Ishikawa (cell line): ENCODE measurements around the gene SYMPK.

Experiments used
- NFIC ChIP-seq: IDR thresholded peaks from 2 replicates; pipeline ENCODE4 v1.6.1; 2012
- TF ChIP-seq, protein P1 (sequence below): IDR thresholded peaks from 2 replicates; pipeline ENCODE4 v1.6.1; 2012

DNA sequence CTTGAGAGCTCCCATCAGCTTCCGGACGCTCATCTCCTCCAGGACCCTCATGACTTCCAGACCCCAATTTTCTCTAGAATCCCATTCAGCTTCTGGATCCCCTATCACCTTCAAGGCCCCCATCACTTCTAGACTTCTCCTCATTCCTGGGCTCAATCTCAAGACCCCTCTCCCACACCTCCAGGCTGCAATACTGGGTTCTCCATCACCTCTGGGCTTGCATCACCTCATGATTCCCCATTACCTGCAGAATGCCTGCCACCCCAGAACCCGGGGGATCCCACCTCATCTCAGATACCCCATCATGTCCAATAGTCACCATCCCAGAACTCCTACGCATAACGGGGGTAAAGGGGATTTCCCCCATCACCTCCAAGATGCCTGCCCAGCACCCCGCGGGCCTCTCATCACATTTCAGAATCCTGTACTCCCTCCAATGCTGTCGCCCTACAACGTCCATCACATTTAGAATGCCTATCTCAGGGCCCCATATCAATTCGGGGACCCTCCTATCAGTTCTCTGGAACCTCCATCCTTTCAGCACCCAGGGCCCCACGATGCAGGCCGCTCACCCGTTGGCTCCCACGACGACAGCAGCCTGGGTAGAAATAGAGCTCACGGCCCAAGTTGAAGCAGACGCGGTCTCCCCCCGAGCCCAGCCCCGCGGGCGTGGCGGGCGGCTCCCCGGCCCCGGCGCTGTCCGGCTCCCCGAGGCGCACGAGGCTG, 71.0 kb downstream of the SYMPK start:
- TF ChIP-seq, protein P1, sequence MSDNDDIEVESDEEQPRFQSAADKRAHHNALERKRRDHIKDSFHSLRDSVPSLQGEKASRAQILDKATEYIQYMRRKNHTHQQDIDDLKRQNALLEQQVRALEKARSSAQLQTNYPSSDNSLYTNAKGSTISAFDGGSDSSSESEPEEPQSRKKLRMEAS = no peak
- no peak for TF ChIP-seq NFIC
